ENCODE results near the gene KPNB1.

Gene KPNB1

DNA sequence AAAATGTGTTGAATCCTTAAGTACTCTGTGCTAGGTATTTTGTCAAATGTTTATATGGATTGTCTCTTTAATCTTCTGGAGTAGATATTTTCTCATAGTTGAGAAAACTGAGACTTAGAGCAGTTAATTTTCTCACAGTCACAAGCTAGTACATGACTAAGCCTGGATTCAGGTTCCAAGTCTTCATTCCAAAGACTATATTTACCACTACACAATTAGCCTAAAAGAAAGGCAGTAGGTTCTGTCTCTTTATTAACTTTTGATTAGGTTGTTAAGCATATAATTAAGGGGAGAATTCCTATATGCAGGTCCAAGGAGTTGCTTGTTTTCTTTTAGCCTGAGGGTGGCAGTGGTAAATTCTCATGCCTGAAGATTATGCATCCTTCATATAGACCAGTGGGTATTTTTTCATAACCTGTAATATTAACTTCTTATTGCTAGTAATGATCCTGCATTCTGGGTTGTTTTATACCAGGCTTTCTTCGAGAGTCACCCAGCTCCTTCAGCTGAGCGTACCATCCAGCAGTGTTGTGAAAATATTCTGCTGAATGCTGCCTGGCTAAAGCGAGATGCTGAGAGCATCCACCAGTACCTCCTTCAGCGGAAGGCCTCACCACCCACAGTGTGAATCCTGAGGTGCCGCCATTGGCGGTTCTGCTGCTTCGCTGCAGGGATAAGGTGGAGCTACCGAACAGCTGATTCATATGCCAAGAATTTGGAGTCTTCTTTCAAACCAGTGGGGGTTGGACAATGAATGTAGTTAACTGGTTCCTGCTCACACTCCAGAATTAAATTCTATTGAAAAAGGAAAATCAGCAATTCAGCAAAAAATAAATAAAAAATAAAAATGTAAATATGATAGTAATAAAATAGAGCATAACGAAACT, 28.2 kb upstream of the KPNB1 start:
- H3K4me2 ChIP-seq (ENCODE audit: low read depth, low read length, poor library complexity, severe bottlenecking), result no peak overlapping the region
- H3K36me3 ChIP-seq (ENCODE audit: low read length), result peaks cover 15% of the 10 kb centered on the region; the same call in 1 of the 2 replicates
- H3K27me3 ChIP-seq (ENCODE audit: low read length), result no peaks in the 10 kb centered on the region
- TF ChIP-seq EZH2phosphoT487 (conservative IDR thresholded peaks at IDR 0.05; ENCODE audit: low read length), result no peak
- TF ChIP-seq, protein P1, sequence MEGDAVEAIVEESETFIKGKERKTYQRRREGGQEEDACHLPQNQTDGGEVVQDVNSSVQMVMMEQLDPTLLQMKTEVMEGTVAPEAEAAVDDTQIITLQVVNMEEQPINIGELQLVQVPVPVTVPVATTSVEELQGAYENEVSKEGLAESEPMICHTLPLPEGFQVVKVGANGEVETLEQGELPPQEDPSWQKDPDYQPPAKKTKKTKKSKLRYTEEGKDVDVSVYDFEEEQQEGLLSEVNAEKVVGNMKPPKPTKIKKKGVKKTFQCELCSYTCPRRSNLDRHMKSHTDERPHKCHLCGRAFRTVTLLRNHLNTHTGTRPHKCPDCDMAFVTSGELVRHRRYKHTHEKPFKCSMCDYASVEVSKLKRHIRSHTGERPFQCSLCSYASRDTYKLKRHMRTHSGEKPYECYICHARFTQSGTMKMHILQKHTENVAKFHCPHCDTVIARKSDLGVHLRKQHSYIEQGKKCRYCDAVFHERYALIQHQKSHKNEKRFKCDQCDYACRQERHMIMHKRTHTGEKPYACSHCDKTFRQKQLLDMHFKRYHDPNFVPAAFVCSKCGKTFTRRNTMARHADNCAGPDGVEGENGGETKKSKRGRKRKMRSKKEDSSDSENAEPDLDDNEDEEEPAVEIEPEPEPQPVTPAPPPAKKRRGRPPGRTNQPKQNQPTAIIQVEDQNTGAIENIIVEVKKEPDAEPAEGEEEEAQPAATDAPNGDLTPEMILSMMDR (IDR thresholded peaks at IDR 0.05; ENCODE audit: insufficient read depth, low read length, poor library complexity, severe bottlenecking), result no peak
- H4K20me1 ChIP-seq (ENCODE audit: low read depth, low read length), result no peaks in the 10 kb centered on the region
- no peaks in the 10 kb centered on the region for H3K9me2 ChIP-seq (replicated peaks; ENCODE audit: insufficient read depth, low read length)
- H3F3A ChIP-seq (ENCODE audit: insufficient read depth), result peaks cover 4% of the 10 kb centered on the region; the same call in 1 of the 2 replicates
- no peak overlapping the region for H3K4me3 ChIP-seq (ENCODE audit: insufficient read depth, low read length, poor library complexity, severe bottlenecking)
- H3K27ac ChIP-seq (ENCODE audit: low read depth, low read length), result no peak overlapping the region
- H3K79me2 ChIP-seq (ENCODE audit: insufficient read depth, low read length), result no peaks in the 10 kb centered on the region
- H3K9ac ChIP-seq (ENCODE audit: low read length), result no peak overlapping the region
- no peaks in the 10 kb centered on the region for H3K9me3 ChIP-seq (ENCODE audit: insufficient read depth, low read length)
- H2AFZ ChIP-seq (ENCODE audit: low read depth, low read length, severe bottlenecking), result no peak overlapping the region

DNA sequence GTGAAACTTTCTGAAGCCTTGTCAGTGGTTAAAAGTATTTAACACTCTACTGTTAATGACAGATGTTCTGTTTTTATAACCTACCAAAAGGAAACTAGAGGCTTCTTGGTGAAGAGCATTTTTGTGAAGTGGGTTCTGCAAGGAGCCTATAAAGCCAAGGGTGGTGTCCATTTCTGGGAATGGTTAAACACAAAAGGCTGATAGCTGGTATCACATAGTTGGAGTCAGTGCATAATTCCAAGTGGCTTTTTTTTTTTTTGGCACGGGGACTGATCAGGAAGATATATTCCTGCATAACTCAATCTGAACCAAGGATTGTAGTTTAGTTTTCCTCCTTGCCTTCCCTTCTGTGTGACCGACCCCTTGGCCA, 27.6 kb upstream of the KPNB1 start:
- Histone ChIP-seq H3K27me3 (ENCODE audit: low read length) (no peaks in the 10 kb centered on the region), H3F3A (ENCODE audit: insufficient read depth) (peaks cover 1% of the 10 kb centered on the region; the same call in 1 of the 2 replicates), H3K9me2 (replicated peaks; ENCODE audit: insufficient read depth, low read length) (no peaks in the 10 kb centered on the region), H3K9ac (ENCODE audit: low read length) (no peak overlapping the region), H3K4me2 (ENCODE audit: low read depth, low read length, poor library complexity, severe bottlenecking) (no peak overlapping the region), H3K79me2 (ENCODE audit: insufficient read depth, low read length) (no peaks in the 10 kb centered on the region), H3K9me3 (ENCODE audit: insufficient read depth, low read length) (no peaks in the 10 kb centered on the region), H3K27ac (ENCODE audit: low read depth, low read length) (no peak overlapping the region), H4K20me1 (ENCODE audit: low read depth, low read length) (no peaks in the 10 kb centered on the region), H3K4me3 (ENCODE audit: insufficient read depth, low read length, poor library complexity, severe bottlenecking) (no peak overlapping the region), H3K36me3 (ENCODE audit: low read length) (peaks cover 15% of the 10 kb centered on the region; the same call in 1 of the 2 replicates), H2AFZ (ENCODE audit: low read depth, low read length, severe bottlenecking) (no peak overlapping the region)
- no peak for TF ChIP-seq EZH2phosphoT487 (conservative IDR thresholded peaks at IDR 0.05; ENCODE audit: low read length)
- TF ChIP-seq, protein P1 (IDR thresholded peaks at IDR 0.05; ENCODE audit: insufficient read depth, low read length, poor library complexity, severe bottlenecking), result no peak

DNA sequence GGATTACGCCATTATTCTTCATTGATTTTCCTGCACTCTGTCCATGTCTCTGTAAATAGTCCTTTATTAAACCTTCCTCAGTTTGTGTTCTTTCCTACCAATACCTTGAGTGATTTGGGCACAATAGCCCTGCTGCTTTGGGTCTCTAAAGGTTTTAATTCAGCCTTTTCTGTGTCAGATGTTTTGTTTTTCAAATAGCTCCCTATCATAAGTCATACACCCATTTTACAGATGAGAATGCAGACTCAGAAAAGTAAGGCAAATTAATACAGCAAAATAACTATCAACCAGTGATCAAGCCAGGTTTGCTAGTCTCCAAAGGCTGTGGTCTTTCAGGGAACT, 25.0 kb upstream of the KPNB1 start:
- H2AFZ ChIP-seq (ENCODE audit: low read depth, low read length, severe bottlenecking), result no peak overlapping the region
- H3K27me3 ChIP-seq (ENCODE audit: low read length), result no peaks in the 10 kb centered on the region
- no peaks in the 10 kb centered on the region for H4K20me1 ChIP-seq (ENCODE audit: low read depth, low read length)
- H3K79me2 ChIP-seq (ENCODE audit: insufficient read depth, low read length), result no peaks in the 10 kb centered on the region
- H3F3A ChIP-seq (ENCODE audit: insufficient read depth), result no peaks in the 10 kb centered on the region
- H3K4me2 ChIP-seq (ENCODE audit: low read depth, low read length, poor library complexity, severe bottlenecking), result no peak overlapping the region
- H3K9me3 ChIP-seq (ENCODE audit: insufficient read depth, low read length), result no peaks in the 10 kb centered on the region
- H3K27ac ChIP-seq (ENCODE audit: low read depth, low read length), result no peak overlapping the region
- H3K9ac ChIP-seq (ENCODE audit: low read length), result no peak overlapping the region
- TF ChIP-seq EZH2phosphoT487 (conservative IDR thresholded peaks at IDR 0.05; ENCODE audit: low read length), result no peak
- TF ChIP-seq, protein P1 (IDR thresholded peaks at IDR 0.05; ENCODE audit: insufficient read depth, low read length, poor library complexity, severe bottlenecking), result no peak
- H3K4me3 ChIP-seq (ENCODE audit: insufficient read depth, low read length, poor library complexity, severe bottlenecking), result no peak overlapping the region
- no peaks in the 10 kb centered on the region for H3K9me2 ChIP-seq (replicated peaks; ENCODE audit: insufficient read depth, low read length)
- peaks cover 12% of the 10 kb centered on the region; the same call in 1 of the 2 replicates for H3K36me3 ChIP-seq (ENCODE audit: low read length)

Measured in SU-DHL-6 (cell line).